ENCODE measurements around the gene HELZ2.
"Not testable (repeated sequence)": the region's sequence is repeated elsewhere in the genome, so short reads cannot be mapped to it uniquely, and the experiment has no call there.

The HELZ2 gene, protein sequence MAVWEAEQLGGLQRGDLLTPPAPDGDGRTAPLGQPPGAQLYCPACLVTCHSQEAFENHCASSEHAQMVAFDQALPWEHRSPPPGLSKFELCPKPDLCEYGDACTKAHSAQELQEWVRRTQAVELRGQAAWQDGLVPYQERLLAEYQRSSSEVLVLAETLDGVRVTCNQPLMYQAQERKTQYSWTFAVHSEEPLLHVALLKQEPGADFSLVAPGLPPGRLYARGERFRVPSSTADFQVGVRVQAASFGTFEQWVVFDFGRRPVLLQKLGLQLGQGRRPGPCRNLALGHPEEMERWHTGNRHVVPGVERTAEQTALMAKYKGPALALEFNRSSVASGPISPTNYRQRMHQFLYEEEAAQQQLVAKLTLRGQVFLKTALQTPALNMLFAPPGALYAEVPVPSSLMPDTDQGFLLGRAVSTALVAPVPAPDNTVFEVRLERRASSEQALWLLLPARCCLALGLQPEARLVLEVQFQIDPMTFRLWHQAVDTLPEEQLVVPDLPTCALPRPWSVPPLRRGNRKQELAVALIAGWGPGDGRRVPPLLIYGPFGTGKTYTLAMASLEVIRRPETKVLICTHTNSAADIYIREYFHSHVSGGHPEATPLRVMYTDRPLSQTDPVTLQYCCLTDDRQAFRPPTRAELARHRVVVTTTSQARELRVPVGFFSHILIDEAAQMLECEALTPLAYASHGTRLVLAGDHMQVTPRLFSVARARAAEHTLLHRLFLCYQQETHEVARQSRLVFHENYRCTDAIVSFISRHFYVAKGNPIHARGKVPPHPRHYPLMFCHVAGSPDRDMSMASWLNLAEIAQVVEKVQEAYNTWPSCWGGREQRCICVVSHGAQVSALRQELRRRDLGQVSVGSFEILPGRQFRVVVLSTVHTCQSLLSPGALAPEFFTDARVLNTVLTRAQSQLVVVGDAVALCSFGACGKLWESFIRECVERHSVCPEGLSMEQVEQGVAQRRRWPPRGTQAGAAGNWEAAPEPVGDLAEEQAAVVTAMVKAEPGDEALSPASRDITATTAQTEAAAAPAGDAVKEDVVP (N-terminal part only)

DNA sequence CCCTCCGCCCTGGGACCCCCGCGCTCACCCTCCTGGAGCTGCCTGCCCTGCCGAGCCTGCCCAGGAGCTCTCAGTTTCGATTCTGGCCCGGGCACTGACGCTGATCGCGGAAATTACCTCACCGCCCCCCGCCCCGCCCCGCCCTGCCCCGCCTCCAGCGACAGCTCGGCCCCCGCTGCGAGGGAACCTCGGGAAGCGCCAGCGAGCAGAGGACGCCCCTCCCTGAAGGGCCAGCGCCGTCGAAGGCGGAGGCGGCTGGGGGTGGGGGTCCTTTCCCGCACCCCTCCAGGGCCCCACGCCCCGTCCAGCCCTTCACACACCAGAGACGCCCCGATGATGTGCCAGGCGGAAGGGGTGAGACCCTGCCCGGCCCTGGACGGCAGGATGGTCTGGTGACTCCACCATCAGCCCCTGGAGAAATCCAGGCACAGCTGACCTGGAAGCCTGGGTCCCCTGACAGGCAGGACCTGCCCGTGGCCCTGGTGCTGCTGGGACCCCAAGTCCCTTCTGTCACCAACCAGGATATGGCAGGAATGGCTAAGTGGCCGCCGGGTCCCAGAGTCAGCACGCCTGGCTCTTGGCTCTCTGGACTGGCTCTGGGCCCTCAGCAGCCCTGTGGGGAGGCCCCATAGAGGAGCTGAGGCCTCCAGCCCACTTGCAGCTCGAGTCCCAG is at the start of gene HELZ2:
TSS of gene HELZ2 (minus strand) at position 84 of the 673 bp plus-strand sequence. CDS start 1,854 bp downstream, outside the sequence.
- no peak for DNase-seq

DNA sequence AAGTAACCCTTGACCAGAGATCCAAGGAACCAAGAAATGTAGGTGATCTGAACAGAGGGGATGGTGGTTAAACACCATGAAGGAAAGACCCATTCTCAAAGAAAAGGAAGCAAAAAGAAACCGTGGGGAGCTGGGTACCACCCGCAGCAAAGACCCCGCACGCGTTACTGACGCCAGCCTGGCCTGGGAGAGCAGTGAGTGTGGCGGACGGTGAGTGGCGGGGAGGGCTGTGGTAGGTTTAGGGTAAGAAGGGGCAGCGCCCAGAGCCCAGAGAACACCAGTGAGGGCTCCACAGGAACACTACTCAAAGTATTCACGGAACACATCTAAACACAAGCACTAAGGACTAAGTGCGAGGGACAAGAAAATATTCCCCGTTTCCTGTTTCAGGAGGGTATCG is 48.7 kb upstream of the HELZ2 start:
- DNase-seq, result no peak

DNA sequence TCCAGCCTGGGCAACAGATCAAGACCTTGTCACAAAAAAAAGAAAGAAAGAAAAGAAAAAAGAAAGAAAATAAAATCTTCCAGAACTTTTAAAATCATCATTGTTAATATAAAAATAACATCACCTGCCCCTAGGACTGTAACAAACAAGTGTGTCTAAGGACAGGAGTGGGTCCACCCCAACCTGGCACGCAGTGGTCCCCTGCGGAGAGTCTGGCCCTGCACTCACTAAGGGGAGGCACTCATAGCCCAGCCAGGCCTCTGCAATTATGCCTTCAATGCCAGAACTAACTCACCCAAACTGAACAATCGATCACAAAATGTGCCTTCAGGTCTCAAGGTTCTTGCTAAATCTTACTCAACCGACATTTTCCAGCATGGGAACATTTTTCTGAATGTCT is 48.1 kb upstream of the HELZ2 start:
- no peak for DNase-seq

DNA sequence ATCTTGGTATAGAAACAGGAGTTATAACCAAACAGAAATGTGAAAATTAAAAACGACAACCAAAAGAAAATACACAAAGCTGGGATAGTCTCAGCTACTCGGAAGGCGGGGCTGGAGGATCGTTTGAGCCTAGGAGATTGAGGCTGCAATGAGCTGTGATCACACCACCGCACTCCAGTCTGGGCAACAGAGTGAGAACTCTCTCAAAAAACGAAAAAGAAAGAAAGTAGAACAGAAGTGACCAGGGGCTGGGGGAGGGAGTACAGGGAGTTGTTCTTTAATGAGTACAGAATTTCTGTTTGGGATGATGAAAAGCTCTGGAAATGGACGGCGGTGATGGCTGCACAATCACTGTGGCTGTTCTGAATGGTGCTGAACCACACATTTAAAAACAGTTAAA is 47.0 kb upstream of the HELZ2 start:
- no peak for DNase-seq

DNA sequence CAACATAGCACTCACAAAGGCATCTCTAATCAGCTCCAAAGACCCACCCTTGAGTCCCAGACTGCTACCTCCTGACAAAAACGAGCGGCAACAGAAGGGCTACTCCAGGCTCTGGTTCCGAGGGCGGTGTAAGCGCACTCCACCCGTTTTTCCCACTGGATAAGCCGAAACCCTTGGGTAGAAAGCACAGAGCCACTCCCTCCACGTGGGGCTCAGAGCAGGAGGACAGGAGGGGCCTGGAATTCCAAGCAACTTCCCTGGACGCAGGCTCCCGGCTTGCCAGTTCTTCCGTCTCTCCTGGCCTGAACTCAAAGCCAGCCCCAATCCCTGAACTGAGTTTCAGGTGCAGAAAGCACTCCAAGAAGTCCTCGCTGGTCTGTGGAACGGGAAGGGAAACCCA is 45.5 kb upstream of the HELZ2 start:
- no peak for DNase-seq

DNA sequence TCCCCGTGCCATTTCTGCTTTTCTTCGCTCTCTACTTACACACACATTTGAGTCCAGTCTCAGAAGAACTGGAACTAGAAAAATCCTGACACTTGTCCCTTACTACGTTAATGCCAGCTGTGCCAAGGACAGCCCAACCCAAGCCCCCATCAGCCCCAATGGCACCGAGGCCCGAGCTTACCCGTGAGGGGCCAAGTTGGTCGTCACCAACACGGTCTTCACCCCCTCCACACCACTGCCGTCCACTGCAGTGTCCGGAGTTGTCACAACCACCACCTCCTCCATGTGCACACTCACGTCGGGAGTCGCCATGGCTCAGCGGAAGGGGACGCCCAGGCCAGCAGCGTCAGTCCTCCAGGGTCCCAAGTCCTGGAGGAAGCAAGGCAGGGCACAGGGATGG is 45.0 kb upstream of the HELZ2 start:
- no peak for DNase-seq

DNA sequence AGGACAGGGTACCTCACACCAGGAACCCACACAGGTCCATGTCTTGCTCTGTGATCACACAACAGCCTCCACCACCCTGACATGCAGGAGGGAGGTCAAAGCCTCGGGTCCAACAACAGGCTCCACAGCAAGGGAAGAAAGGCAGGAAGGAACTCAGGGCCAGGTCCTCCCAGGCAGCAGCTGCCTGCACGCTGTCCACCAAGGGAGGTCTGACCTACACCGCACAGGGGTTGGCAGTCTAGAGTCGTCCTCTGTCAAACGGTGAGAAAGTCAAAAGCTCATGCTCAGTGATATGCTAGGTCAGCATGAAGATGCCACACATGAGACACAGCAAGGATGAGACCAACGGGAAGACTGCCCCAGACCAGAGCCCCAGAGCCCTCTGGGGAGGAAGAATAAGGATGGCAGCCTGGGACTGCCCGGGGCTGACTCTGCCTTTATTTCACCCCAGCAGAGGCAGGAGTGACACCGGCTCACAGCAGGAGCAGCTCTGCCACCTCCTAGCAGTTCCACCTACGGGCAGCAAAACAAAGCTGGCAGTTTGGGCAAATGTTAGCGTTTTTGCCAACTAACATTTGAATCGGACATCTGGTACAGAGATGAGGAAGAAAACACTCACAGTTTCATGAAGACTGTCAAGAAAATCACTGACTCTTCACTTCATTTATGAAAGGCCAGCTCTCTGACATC is 44.4 kb upstream of the HELZ2 start:
- no peak for DNase-seq

DNA sequence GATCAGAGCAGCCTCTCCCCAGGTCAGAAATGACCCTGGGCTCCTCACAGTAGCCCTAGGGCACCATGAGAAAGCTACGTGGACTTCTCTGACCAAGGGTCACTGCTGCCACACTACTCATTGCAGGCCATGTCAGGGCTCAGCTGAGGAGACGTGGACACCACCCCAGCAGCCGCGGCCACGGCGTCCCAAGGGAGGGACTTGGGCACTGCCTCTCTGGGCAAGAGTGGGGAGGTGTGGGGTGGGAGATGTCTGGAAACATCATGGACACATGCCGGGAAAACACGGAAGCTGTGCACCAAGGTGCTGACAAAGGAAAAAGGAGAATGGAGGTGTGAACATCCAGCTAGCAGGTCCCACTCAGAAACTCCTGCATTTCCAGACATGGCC is 43.8 kb upstream of the HELZ2 start:
- DNase-seq, result no peak

DNA sequence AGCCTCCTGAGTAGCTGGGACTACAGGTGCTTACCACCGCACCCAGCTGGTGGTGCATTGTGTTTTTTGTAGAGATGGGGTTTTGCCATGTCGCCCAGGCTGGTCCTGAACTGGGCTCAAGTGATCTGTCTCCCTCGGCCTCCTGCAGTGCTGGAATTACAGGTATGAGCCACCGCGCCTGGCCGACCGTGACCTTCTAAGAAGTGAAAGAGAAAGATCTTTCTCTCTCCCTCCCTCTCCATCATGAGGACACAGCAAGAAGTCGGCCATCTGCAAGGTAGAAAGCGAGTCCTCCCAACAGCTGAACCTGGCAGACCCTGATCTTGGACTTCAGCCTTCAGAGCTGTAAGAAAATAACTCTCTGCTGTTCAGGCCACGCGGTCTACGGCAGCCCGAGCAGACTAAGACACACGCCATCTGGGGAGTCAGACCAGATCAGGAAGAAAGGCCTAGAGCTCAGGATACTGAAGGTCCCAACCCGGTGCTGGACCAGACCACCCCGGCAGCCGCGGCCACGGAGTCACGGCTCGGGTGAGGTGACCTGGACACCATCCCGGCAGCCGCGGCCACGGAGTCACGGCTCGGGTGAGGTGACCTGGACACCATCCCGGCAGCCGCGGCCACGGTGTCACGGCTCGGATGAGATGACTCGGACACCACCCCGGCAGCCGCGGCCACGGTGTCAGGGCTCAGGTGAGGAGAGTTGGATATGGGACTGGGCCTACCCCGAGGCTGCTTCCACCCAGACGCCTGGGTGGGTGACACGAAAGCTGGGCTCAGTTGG is 43.2 kb upstream of the HELZ2 start:
- no peak for DNase-seq

DNA sequence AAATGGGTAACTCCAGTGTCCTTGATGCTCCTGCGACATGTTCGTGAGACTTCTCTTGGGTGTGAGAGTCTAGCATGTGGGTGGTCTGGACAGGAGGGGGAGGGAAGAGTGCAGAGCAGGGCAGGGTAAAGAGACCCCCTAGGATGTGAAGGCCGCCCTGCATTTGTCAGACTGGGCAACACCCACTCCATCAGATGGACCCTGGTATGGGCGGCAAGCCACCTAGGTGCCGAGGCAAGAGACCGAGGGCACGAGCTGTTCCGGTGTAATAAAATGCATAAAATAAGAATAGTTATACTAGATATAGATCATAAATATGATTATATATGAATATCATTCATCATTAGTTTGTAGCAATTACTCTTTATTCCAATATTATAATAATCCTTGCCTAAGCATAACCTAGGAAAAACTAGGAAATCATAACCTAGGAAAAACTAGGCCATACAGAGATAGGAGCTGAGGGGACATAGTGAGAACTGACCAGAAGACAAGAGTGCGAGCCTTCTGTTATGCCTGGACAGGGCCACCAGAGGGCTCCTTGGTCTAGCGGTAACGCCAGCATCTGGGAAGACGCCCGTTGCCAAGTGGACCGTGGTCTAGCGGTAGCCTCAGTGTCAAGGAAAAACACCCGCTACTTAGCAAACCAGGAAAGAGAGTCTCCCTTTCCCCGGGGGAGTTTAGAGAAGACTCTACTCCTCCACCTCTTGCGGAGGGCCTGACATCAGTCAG is 40.0 kb upstream of the HELZ2 start:
- DNase-seq, result not testable (repeated sequence)

DNA sequence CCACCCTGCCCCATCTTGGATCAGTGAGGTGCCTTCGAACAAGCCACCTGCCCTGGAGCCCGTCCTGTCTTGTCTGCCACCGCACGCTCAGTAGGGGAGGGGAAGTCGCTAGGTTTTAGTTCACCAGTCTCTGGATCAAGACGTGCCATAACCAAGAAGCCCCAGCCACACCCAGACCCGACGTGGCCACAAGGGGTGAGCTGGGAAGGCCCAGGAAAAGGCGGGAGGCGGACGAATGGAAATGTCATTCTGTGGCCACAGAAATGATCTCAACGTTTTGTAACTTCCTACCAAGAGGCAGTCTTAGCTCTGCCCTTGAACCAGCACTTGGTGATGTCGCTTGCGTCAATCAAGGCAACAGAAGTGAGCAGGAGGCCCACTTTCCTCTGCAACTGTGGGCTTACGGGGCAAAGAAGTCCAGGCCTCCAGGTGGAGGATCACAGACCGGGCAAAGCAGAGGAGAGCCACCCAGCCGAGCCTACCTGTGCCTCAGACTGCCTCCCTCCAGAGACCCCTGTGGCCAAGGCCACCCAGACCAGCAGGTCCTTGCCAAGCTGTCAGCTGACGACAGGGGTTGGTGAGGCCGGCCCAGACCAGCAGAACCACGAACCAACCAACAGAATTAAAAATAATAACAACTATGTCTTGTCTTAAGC is 38.4 kb upstream of the HELZ2 start:
- no peak for DNase-seq

DNA sequence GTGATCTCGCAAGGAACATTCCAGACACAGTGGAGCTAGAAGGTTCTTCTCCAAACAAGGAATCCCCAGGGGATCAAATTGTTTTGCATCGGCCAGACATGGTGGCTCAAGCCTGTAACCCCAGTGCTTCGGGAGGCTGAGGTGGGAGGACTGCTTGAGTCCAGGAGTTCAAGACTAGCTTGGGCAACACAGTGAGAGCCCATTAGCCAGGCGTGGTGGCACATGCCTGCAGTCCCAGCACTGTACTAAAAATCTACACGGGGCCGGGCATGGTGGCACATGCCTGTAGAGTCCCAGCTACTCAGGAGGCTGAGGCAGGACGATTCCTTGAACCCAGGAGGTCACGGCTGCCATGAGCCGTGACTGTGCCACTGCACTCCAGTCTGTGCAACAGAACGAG is 37.6 kb upstream of the HELZ2 start:
- DNase-seq, result no peak

DNA sequence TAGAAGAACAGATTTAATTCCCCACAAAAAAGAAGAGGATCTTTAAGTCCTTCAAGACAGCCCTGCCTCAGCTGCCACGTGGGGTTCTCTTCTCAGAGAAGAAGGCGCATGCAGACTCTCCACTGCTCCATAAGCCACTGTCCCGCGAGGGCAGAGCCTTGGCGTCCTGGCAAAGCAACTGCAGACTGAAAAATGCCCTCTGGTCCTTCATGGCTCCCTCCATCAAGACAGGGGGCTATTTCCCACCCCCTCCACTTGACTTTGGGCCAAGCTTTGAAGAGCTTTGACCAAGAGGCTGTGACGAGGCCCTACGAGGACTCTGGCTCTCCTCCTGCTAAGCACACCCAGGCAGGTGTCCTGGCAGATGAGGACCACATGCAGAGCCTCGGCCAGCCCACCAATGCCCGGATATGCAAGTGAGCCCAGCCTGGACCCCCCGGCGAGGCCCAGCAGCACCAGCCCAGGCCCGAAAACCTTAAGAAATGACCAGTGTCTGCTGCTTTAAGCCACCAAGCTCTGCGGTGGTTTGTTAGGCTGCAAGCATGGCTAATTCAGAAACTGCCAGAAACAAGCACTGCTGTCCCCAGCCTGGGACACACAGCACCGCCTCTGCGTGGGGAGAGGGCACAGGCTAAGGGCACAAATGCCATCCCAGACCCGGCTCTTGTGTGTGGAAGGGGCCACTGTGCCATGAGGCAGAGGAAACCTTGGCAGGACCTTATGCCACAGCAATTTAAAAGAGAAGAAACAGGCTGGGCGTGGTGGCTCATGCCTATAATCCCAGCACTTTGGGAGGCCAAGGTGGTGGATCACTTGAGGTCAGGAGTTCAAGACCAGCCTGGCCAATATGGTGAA is 36.8 kb upstream of the HELZ2 start:
- no peak for DNase-seq

DNA sequence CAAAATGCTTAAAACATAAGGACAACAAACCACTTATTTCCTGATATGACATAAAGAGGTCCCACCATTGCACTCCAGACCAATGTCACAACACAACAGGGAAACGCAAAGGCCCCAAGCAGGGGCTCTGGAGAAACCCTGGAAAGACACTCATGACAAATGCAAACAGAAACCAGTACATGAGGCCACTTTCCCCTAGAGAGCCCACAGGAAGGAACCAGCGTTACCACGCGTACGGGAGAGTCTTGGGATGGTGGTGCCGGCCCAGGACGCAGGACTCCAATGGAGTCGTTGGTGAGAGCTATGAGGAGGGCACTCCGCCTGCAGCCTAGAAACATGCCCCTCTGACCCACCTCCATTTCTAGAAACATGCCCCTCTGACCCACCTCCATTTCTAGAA is 32.6 kb upstream of the HELZ2 start:
- DNase-seq, result no peak

DNA sequence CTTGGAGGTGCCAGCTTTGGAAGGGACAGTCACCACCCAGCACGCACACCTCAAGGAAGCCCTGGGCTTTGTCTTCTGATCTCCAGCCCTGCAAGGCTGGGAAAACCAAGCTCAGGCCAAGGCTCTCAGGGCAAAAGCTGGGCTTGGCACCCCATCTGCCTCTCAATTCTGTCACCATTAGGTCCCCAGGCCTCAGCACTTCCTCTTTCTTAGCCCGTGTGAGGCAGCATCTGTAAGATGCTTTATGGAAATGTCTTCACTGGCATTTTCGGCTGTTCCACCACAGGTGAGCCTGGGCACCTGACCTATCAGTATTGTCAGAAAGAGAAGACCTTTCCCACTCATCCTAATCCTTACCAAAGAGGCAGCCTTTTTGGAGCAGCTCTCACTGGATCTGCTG is 28.3 kb upstream of the HELZ2 start:
- DNase-seq, result no peak

DNA sequence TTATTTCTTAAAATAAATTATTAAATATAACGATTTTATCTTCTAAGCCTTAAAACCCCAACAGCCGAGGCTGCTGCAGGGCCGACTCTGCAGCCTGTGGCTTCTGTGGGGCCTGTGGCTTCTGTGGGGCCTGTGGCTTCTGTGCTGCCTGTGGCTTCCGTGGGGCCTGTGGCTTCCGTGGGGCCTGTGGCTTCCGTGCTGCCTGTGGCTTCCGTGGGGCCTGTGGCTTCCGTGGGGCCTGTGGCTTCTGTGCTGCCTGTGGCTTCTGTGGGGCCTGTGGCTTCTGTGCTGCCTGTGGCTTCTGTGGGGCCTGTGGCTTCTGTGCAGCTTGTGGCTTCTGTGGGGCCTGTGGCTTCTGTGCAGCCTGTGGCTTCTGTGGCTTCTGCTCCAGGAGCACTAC is 27.6 kb upstream of the HELZ2 start:
- not testable (repeated sequence) for DNase-seq

DNA sequence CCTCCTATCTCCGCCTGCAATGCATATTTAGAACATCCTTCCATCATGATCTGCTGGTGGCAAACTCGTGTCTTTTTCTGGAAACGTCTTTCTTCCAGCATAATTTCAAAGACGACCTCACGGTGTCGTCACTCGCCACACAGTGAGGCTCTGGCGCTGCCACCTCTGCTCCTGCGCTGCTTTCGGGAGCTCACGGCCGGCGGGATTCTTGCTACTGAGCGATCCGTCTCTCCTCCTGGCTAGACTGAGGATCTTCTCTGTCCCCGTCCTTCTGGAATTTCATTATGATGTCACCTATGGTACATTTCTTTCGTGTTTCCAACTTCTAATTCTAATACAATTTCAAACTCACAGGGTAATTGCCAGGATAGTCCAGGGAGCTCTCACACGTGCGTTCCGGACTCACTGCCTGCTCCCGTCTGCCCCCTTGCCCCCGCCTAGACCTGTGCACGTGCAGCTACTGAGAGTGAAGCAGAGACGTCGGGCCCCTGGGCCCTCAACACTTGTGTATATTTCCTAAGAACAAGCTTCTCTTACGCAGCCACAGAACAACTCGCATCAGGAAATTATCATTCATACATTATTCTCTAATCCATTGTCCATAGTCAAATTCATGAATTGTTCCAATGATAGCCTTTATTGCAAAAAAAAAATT is 25.5 kb upstream of the HELZ2 start:
- DNase-seq, result no peak

DNA sequence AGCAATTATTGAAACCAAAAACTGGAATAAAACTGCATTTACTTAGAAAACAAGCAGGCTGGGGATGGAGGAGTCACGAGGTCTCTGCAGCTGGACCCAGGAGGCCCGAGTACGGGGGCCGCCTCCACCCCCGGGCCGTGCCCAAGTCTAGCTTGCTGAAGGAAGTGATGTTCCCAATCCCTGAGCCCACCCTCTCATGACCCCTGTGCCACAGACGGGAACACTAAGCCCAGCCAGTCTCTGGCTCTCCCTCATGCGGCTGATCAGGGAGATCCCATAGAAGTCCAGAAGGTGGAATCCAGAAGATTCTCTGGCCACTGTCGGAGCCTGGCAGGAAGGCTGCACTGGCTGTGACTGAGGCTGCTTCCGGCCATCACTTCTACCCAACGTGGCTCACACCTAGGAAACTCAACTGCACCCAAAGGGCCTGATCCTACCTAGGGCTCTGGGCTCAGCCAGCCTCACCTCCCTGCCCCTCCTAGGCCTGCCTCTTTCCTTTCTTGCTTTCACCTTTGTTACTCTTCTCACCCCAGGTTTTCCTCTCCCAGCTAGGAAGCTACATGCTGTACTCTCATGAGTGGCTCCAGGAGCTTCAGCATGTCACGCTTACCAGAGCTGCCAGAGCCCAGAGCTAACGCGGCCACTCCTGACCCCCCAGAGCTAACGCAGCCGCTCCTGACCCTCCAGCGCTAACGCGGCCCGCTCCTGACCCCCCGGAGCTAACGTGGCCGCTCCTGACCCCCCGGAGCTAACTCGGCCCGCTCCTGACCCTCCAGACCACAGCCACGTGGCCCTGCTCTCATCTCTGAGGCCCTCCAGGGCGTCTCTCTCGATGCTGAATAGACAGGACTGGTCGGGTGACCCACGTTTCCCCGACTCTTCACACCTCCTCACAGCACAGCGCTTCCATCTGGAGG is 24.7 kb upstream of the HELZ2 start:
- DNase-seq, result no peak

All from NCI-H524 treated with DMSO at 0.1 percent for 48 hours (cell line).